HG03025 (cell line): ENCODE data around the gene MCTP2.

Experiments
- ATAC-seq: cut with Tn5 transposase; IDR thresholded peaks from one replicate; pipeline ENCODE4 v1.9.1; 2021; ENCODE audit warnings: mild to moderate bottlenecking, moderate library complexity; ENCODE audit not compliant: unreplicated experiment, low FRiP score

Gene MCTP2

GRCh38 chr15:94293411-94294402, 62.3 kb downstream of the MCTP2 start:
- ATAC-seq: no peak

- ATAC-seq: no peak
These were observed 63.2 kb downstream of the MCTP2 start for GRCh38 chr15:94294556-94294955.

GRCh38 chr15:94295275-94295674, 63.9 kb downstream of the MCTP2 start:
- no peak for ATAC-seq

GRCh38 chr15:94296717-94297116, 65.4 kb downstream of the MCTP2 start:
- no peak for ATAC-seq

- no peak for ATAC-seq
These were observed 66.2 kb downstream of the MCTP2 start for GRCh38 chr15:94297558-94297957.

GRCh38 chr15:94298364-94298763, 67.0 kb downstream of the MCTP2 start:
- no peak for ATAC-seq

- ATAC-seq: no peak
These were observed 69.3 kb downstream of the MCTP2 start for GRCh38 chr15:94300612-94301011.

- no peak for ATAC-seq
These were observed 73.8 kb downstream of the MCTP2 start for GRCh38 chr15:94305133-94305532.

- peak; percentile 59 for ATAC-seq
These were observed 75.6 kb downstream of the MCTP2 start for GRCh38 chr15:94306700-94307650.

GRCh38 chr15:94312946-94313345, 81.6 kb downstream of the MCTP2 start:
- ATAC-seq: no peak

GRCh38 chr15:94314639-94315038, 83.3 kb downstream of the MCTP2 start:
- ATAC-seq: no peak

GRCh38 chr15:94317211-94317610, 85.8 kb downstream of the MCTP2 start:
- ATAC-seq: no peak

GRCh38 chr15:94322141-94322540, 90.8 kb downstream of the MCTP2 start:
- no peak for ATAC-seq

GRCh38 chr15:94323076-94323475, 91.7 kb downstream of the MCTP2 start:
- no peak for ATAC-seq

- peak; percentile 86 for ATAC-seq
These were observed 92.9 kb downstream of the MCTP2 start for GRCh38 chr15:94324117-94324826.

- ATAC-seq: no peak
These were observed 93.7 kb downstream of the MCTP2 start for GRCh38 chr15:94324835-94325767.

GRCh38 chr15:94327356-94327936, 96.1 kb downstream of the MCTP2 start:
- no peak for ATAC-seq

GRCh38 chr15:94331731-94332130, 100.4 kb downstream of the MCTP2 start:
- no peak for ATAC-seq

GRCh38 chr15:94335616-94336015, 104.3 kb downstream of the MCTP2 start:
- ATAC-seq: no peak
